ENCODE data around the gene GRID1.

DNA sequence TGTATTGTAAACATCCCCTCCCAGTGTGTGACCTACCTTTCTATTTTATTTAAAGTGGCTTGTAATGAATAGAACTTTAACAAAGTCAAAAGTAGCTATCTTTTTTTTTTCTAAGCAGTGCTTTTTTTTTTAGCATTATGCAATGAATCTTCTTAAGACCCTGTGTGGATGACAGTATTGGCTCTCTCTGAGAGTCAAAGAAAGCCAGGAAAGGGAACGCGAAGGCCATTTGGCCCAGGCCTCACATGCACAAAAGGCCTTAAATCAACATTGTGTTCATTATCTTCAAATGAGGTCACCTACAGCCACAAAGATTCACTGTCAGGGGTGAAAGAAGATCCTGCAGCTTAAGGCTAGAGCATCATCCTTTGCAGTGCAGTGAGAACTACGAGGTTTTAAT lies 721.5 kb downstream of the GRID1 start:
- TF ChIP-seq, protein P1, sequence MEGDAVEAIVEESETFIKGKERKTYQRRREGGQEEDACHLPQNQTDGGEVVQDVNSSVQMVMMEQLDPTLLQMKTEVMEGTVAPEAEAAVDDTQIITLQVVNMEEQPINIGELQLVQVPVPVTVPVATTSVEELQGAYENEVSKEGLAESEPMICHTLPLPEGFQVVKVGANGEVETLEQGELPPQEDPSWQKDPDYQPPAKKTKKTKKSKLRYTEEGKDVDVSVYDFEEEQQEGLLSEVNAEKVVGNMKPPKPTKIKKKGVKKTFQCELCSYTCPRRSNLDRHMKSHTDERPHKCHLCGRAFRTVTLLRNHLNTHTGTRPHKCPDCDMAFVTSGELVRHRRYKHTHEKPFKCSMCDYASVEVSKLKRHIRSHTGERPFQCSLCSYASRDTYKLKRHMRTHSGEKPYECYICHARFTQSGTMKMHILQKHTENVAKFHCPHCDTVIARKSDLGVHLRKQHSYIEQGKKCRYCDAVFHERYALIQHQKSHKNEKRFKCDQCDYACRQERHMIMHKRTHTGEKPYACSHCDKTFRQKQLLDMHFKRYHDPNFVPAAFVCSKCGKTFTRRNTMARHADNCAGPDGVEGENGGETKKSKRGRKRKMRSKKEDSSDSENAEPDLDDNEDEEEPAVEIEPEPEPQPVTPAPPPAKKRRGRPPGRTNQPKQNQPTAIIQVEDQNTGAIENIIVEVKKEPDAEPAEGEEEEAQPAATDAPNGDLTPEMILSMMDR (conservative IDR thresholded peaks at IDR 0.05), result no peak
- no peak for TF ChIP-seq EZH2 (IDR thresholded peaks at IDR 0.05; ENCODE audit: low read depth)
